ENCODE data around the gene THTPA.
A peak's percentile ranks its signal among the peaks of the same experiment; 100 is the strongest.

THTPA gene

GRCh38 chr14:23555882-23556699 lies at the start of gene THTPA:
Gene THTPA (plus strand): TSS chr14:23556271. CDS start chr14:23556758, 487 bp downstream.
- peak; percentile 81 to 86 for DNase-seq

GRCh38 chr14:23512156-23512555 lies 43.9 kb upstream of the THTPA start:
- DNase-seq = no peak

GRCh38 chr14:23513005-23513817 lies 42.9 kb upstream of the THTPA start:
- DNase-seq = no peak

- DNase-seq = no peak
Measured at GRCh38 chr14:23513818-23514643, 42.0 kb upstream of the THTPA start.

GRCh38 chr14:23514644-23514957 lies 41.5 kb upstream of the THTPA start:
- no peak for DNase-seq

- DNase-seq = no peak
Measured at GRCh38 chr14:23517650-23518326, 38.3 kb upstream of the THTPA start.

- no peak for DNase-seq
Measured at GRCh38 chr14:23518709-23519108, 37.4 kb upstream of the THTPA start.

GRCh38 chr14:23520899-23521533 lies 35.1 kb upstream of the THTPA start:
- DNase-seq = no peak

GRCh38 chr14:23521785-23522640 lies 34.1 kb upstream of the THTPA start:
- DNase-seq = no peak

- DNase-seq = no peak
Measured at GRCh38 chr14:23522643-23523198, 33.4 kb upstream of the THTPA start.

GRCh38 chr14:23523229-23524016 lies 32.6 kb upstream of the THTPA start:
- no peak for DNase-seq

GRCh38 chr14:23524954-23525353 lies 31.1 kb upstream of the THTPA start:
- no peak for DNase-seq

GRCh38 chr14:23525611-23526010 lies 30.5 kb upstream of the THTPA start:
- no peak for DNase-seq

- DNase-seq = no peak
Measured at GRCh38 chr14:23528555-23528954, 27.5 kb upstream of the THTPA start.

- no peak for DNase-seq
Measured at GRCh38 chr14:23529016-23529415, 27.1 kb upstream of the THTPA start.

GRCh38 chr14:23530375-23531055 lies 25.6 kb upstream of the THTPA start:
- DNase-seq = no peak

GRCh38 chr14:23531391-23531790 lies 24.7 kb upstream of the THTPA start:
- no peak for DNase-seq

GRCh38 chr14:23532658-23533057 lies 23.4 kb upstream of the THTPA start:
- DNase-seq = no peak

- no peak for DNase-seq
Measured at GRCh38 chr14:23533652-23534435, 22.2 kb upstream of the THTPA start.
